ENCODE measurements around the gene RHOBTB1. TPM values are rescaled to one million over a fixed set of nuclear protein-coding genes. Genes with fewer than 3 reads are reported as not detected.
"Not testable (repeated sequence)": the region's sequence is repeated elsewhere in the genome, so short reads cannot be mapped to it uniquely, and the experiment has no call there.

Gene RHOBTB1
- total and polyA plus RNA-seq, 2 donors (not counting 1 experiment from before 2014, with no cell fraction given): 19.8 to 42.6 TPM

DNA sequence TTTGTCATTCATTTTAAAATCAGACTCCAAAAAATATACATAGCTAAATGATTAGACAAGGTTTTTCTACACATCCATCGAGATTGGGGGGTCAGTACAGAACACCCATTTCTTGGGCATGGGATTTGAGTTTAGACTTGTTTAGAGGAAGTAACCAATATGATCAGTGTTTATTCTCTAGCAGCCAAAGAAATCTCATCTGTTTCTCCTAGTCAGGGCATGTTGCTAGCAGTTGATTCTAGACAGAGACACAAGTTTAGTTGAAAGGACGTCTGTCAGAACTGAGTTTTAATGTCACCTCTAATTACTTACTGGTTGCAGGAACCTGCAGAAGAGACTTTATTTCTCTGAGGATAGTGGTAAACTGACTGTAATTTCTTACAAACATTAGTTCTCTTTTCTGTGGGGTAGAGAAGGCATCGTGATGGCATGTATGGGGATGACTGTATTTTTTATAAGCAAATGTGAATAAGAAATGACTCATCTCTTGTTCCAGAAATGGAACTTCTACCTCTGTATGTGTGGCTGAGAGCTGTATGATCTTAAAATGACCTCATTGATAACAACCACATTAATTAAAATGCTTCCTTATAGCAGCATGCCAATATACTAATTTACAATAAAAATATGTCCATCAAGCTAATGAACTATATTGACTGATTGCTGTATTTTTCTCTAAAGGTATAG, 30.6 kb upstream of the RHOBTB1 start:
- no peaks in the 10 kb centered on the region for H3K79me2 ChIP-seq (ENCODE audit: control insufficient read depth, insufficient read depth, low read length)
- H3K27me3 ChIP-seq (ENCODE audit: control insufficient read depth, insufficient read depth, low read length): no peaks in the 10 kb centered on the region
- no peak overlapping the region for H3K4me3 ChIP-seq (replicated peaks in 1 of 4; ENCODE audit: control extremely low read depth in 1 of 4, insufficient read depth in 1 of 4, low read depth in 3 of 4, low read length in 4 of 4)
- H2AFZ ChIP-seq (ENCODE audit: low read length): no peak overlapping the region
- H3K4me1 ChIP-seq (ENCODE audit: control insufficient read depth, extremely low read depth, insufficient read depth, low read length): peaks cover 2% of the 10 kb centered on the region
- H3K36me3 ChIP-seq (ENCODE audit: control insufficient read depth, insufficient read depth, low read length): no peaks in the 10 kb centered on the region
- TF ChIP-seq, protein P1, sequence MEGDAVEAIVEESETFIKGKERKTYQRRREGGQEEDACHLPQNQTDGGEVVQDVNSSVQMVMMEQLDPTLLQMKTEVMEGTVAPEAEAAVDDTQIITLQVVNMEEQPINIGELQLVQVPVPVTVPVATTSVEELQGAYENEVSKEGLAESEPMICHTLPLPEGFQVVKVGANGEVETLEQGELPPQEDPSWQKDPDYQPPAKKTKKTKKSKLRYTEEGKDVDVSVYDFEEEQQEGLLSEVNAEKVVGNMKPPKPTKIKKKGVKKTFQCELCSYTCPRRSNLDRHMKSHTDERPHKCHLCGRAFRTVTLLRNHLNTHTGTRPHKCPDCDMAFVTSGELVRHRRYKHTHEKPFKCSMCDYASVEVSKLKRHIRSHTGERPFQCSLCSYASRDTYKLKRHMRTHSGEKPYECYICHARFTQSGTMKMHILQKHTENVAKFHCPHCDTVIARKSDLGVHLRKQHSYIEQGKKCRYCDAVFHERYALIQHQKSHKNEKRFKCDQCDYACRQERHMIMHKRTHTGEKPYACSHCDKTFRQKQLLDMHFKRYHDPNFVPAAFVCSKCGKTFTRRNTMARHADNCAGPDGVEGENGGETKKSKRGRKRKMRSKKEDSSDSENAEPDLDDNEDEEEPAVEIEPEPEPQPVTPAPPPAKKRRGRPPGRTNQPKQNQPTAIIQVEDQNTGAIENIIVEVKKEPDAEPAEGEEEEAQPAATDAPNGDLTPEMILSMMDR (conservative IDR thresholded peaks at IDR 0.05 in 1 of 2, IDR thresholded peaks at IDR 0.05 in 1 of 2; ENCODE audit: low read depth in 1 of 2, low read length in 2 of 2): no peak
- no peak for TF ChIP-seq EZH2 (IDR thresholded peaks at IDR 0.05; ENCODE audit: low read length, missing control alignments)
- H3K9me3 ChIP-seq (ENCODE audit: control insufficient read depth, insufficient read depth, low read depth, low read length): no peaks in the 10 kb centered on the region
- no peak overlapping the region for H3K27ac ChIP-seq (ENCODE audit: insufficient read depth, low read length)
- peak; percentile 34 to 68 for DNase-seq (ENCODE audit: low read depth in 2 of 2)
- no peak overlapping the region for H3K9ac ChIP-seq (ENCODE audit: insufficient read depth, low read length)
- no peaks in the 10 kb centered on the region for H4K20me1 ChIP-seq (ENCODE audit: control insufficient read depth, extremely low read depth, insufficient read depth, low read length)
- H3K4me2 ChIP-seq (ENCODE audit: extremely low read depth, insufficient read depth, low read length): peak overlapping the region; percentile 56

DNA sequence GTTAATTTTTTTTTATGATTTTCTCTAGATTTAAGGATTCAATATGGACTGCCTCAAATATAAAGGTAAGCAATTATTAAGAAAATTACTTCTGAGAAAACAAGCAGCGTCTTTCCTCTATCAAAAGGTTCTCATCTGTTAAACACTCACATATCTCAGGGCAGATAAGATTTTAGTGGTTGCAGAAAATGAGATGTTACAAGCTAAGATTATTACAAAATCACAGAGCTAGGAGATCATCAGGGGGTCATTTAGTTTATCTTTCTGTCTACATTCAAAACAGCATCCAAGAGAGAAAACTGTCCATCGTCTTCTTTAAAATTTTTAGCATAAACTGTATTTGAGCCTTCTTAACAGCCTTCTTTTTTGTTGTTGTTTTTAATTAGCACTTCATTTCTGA, 29.1 kb upstream of the RHOBTB1 start:
- Histone ChIP-seq H3K27me3 (ENCODE audit: control insufficient read depth, insufficient read depth, low read length) (no peaks in the 10 kb centered on the region), H3K36me3 (ENCODE audit: control insufficient read depth, insufficient read depth, low read length) (no peaks in the 10 kb centered on the region), H3K9me3 (ENCODE audit: control insufficient read depth, insufficient read depth, low read depth, low read length) (no peaks in the 10 kb centered on the region), H3K9ac (ENCODE audit: insufficient read depth, low read length) (no peak overlapping the region), H4K20me1 (ENCODE audit: control insufficient read depth, extremely low read depth, insufficient read depth, low read length) (no peaks in the 10 kb centered on the region), H3K4me3 (replicated peaks in 1 of 4; ENCODE audit: control extremely low read depth in 1 of 4, insufficient read depth in 1 of 4, low read depth in 3 of 4, low read length in 4 of 4) (no peak overlapping the region), H3K79me2 (ENCODE audit: control insufficient read depth, insufficient read depth, low read length) (no peaks in the 10 kb centered on the region), H2AFZ (ENCODE audit: low read length) (no peak overlapping the region), H3K27ac (ENCODE audit: insufficient read depth, low read length) (no peak overlapping the region), H3K4me1 (ENCODE audit: control insufficient read depth, extremely low read depth, insufficient read depth, low read length) (peaks cover 2% of the 10 kb centered on the region), H3K4me2 (ENCODE audit: extremely low read depth, insufficient read depth, low read length) (no peak overlapping the region)
- TF ChIP-seq, protein P1 (conservative IDR thresholded peaks at IDR 0.05 in 1 of 2, IDR thresholded peaks at IDR 0.05 in 1 of 2; ENCODE audit: low read depth in 1 of 2, low read length in 2 of 2): no peak
- DNase-seq (ENCODE audit: low read depth in 2 of 2): no peak

DNA sequence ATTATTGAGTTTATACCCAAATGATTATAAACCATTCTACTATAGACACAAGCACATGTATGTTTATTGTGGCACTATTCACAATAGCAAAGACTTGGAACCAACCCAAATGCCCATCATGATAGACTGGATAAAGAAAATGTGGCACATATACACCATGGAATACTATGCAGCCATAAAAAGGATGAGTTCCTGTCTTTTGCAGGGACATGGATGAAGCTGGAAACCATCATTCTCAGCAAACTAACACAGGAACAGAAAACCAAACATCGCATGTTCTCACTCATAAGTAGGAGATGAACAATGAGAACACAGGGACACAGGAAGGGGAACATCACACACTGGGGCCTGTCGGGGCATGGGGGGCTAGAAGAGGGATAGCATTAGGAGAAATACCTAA, 28.2 kb upstream of the RHOBTB1 start:
- DNase-seq (ENCODE audit: low read depth in 2 of 2); H3K4me3 ChIP-seq (replicated peaks in 1 of 4; ENCODE audit: control extremely low read depth in 1 of 4, insufficient read depth in 1 of 4, low read depth in 3 of 4, low read length in 4 of 4); H3K9ac ChIP-seq (ENCODE audit: insufficient read depth, low read length); H3K27ac ChIP-seq (ENCODE audit: insufficient read depth, low read length); H2AFZ ChIP-seq (ENCODE audit: low read length); H3K4me2 ChIP-seq (ENCODE audit: extremely low read depth, insufficient read depth, low read length); H4K20me1 ChIP-seq (ENCODE audit: control insufficient read depth, extremely low read depth, insufficient read depth, low read length); H3K9me3 ChIP-seq (ENCODE audit: control insufficient read depth, insufficient read depth, low read depth, low read length); H3K27me3 ChIP-seq (ENCODE audit: control insufficient read depth, insufficient read depth, low read length); H3K79me2 ChIP-seq (ENCODE audit: control insufficient read depth, insufficient read depth, low read length); H3K36me3 ChIP-seq (ENCODE audit: control insufficient read depth, insufficient read depth, low read length); H3K4me1 ChIP-seq (ENCODE audit: control insufficient read depth, extremely low read depth, insufficient read depth, low read length): not testable (repeated sequence)
